HEK293T (cell line): ENCODE measurements around the gene STRADA.

Source experiments
- BHLHE40 ChIP-seq: fragments of 450-650 bp; IDR thresholded peaks from 2 replicates; pipeline ENCODE4 v1.6.1; 2016; ENCODE audit warnings: mild to moderate bottlenecking, moderate library complexity, borderline replicate concordance
- ELF4 ChIP-seq: fragments of 450-650 bp; IDR thresholded peaks from 2 replicates; pipeline ENCODE4 v1.6.1; 2017; ENCODE audit warnings: antibody characterized with exemption
- FOXK2 ChIP-seq: fragments of 450-650 bp; IDR thresholded peaks from 2 replicates; pipeline ENCODE4 v1.6.1; 2016; ENCODE audit warnings: mild to moderate bottlenecking
- FOXM1 ChIP-seq: fragments of 450-650 bp; IDR thresholded peaks from 2 replicates; pipeline ENCODE4 v1.6.1; 2017; ENCODE audit warnings: mild to moderate bottlenecking, borderline replicate concordance
- HDGF ChIP-seq: fragments of 450-650 bp; IDR thresholded peaks from 2 replicates; pipeline ENCODE4 v1.6.1; 2017; ENCODE audit warnings: antibody characterized with exemption, borderline replicate concordance
- L3MBTL2 ChIP-seq: fragments of 450-650 bp; conservative IDR thresholded peaks from 2 replicates; pipeline ENCODE4 v1.6.1; 2016; ENCODE audit warnings: mild to moderate bottlenecking
- NFRKB ChIP-seq: fragments of 450-650 bp; IDR thresholded peaks from 2 replicates; pipeline ENCODE4 v1.6.1; 2016; ENCODE audit warnings: mild to moderate bottlenecking, moderate library complexity
- SP1 ChIP-seq: fragments of 450-650 bp; IDR thresholded peaks from 2 replicates; pipeline ENCODE4 v1.6.1; 2017
- SUZ12 ChIP-seq: fragments of 450-650 bp; IDR thresholded peaks from 2 replicates; pipeline ENCODE4 v1.6.1; 2016; ENCODE audit warnings: mild to moderate bottlenecking

- no peak for TF ChIP-seq SP1
- TF ChIP-seq NFRKB = no peak
- no peak for TF ChIP-seq ELF4
- no peak for TF ChIP-seq BHLHE40
- TF ChIP-seq FOXK2 = no peak
- no peak for TF ChIP-seq FOXM1
- TF ChIP-seq SUZ12 = no peak
- no peak for TF ChIP-seq L3MBTL2
- no peak for TF ChIP-seq HDGF
These were observed 33.8 kb upstream of the STRADA start for GRCh38 chr17:63775420-63775819.
